ENCODE data around the gene GRID2. TPM values are rescaled to one million over a fixed set of nuclear protein-coding genes. Genes with fewer than 3 reads are reported as not detected.

The GRID2 gene
- total RNA-seq, 2 donors from 2014 or later = 27.3 to 40.4 TPM

DNA sequence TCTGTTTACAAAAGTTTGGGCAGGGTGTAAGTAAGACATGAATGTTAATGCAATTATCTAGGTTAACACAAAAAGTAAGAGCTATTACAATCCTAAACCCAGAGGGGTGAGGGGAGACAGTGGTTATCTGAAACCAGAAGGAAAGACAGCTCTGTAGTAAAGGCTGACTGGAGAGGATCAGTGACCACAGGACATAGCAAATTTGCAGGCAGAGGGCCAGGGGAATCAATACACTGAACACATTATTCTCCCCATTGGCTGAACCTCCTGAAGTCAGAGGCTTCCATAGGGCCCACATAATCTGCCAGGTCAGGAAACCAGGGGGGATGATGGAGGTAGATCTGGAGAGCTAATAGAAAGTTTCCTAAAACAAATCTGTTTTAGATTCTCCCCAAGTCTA, 835.4 kb downstream of the GRID2 start:
- no peaks in the 10 kb centered on the region for H3K27me3 Mint-ChIP-seq (ENCODE audit: insufficient read depth)
- no peak overlapping the region for H3K4me3 Mint-ChIP-seq
- no peaks in the 10 kb centered on the region for H3K9me3 Mint-ChIP-seq
- H3K27ac Mint-ChIP-seq = no peak overlapping the region
- Histone ChIP-seq H3K9ac (ENCODE audit: extremely low read depth, low read length, poor library complexity, severe bottlenecking) (no peak overlapping the region), H3K4me1 (ENCODE audit: control insufficient read depth, insufficient read depth, low read length) (no peaks in the 10 kb centered on the region), H3K36me3 (ENCODE audit: control insufficient read depth, insufficient read depth, low read length) (no peaks in the 10 kb centered on the region), H3K9me3 (ENCODE audit: control insufficient read depth, low read length) (no peaks in the 10 kb centered on the region), H3K27ac (ENCODE audit: low read depth, low read length) (no peak overlapping the region), H3K4me3 (ENCODE audit: low read length) (no peak overlapping the region), H3K27me3 (ENCODE audit: control insufficient read depth, insufficient read depth, low read length, poor library complexity, severe bottlenecking) (no peaks in the 10 kb centered on the region)
- no peaks in the 10 kb centered on the region for H3K36me3 Mint-ChIP-seq (ENCODE audit: low read depth)
- no peak for DNase-seq
- H3K4me1 Mint-ChIP-seq = peaks cover 14% of the 10 kb centered on the region
- TF ChIP-seq, protein P1, sequence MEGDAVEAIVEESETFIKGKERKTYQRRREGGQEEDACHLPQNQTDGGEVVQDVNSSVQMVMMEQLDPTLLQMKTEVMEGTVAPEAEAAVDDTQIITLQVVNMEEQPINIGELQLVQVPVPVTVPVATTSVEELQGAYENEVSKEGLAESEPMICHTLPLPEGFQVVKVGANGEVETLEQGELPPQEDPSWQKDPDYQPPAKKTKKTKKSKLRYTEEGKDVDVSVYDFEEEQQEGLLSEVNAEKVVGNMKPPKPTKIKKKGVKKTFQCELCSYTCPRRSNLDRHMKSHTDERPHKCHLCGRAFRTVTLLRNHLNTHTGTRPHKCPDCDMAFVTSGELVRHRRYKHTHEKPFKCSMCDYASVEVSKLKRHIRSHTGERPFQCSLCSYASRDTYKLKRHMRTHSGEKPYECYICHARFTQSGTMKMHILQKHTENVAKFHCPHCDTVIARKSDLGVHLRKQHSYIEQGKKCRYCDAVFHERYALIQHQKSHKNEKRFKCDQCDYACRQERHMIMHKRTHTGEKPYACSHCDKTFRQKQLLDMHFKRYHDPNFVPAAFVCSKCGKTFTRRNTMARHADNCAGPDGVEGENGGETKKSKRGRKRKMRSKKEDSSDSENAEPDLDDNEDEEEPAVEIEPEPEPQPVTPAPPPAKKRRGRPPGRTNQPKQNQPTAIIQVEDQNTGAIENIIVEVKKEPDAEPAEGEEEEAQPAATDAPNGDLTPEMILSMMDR (conservative IDR thresholded peaks at IDR 0.05) = no peak

DNA sequence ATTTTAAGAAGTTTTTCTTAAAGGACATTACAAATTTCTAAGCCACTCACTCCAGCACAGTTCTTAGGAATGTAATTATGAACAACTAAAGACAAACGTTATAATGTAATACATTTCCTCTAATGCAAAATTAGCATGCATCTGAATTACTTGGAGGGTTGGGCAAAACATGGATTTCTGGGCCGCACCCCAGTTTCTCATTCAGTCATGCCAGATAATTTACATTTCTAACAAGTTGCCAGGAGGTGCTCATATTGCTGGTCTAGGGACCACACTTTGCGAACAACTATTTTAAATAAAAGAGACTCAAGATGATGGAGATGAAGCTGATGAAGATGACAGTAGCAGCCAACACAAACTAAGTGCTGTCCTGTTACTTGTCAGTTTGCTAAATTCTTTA, 840.1 kb downstream of the GRID2 start:
- peaks cover 1% of the 10 kb centered on the region for H3K9me3 Mint-ChIP-seq
- DNase-seq = no peak
- H3K4me3 ChIP-seq (ENCODE audit: low read length) = no peak overlapping the region
- H3K4me1 ChIP-seq (ENCODE audit: control insufficient read depth, insufficient read depth, low read length) = no peaks in the 10 kb centered on the region
- TF ChIP-seq, protein P1 (conservative IDR thresholded peaks at IDR 0.05) = no peak
- H3K27me3 ChIP-seq (ENCODE audit: control insufficient read depth, insufficient read depth, low read length, poor library complexity, severe bottlenecking) = no peaks in the 10 kb centered on the region
- peaks cover 2% of the 10 kb centered on the region for H3K36me3 Mint-ChIP-seq (ENCODE audit: low read depth)
- H3K9me3 ChIP-seq (ENCODE audit: control insufficient read depth, low read length) = peaks cover under 1% of the 10 kb centered on the region
- 85 to 100% methylated on average over 1 to 3 of the region's 3 CpGs for WGBS, 2 experiments (ENCODE audit: insufficient coverage in 1 of 2, insufficient read length in 1 of 2)
- no peaks in the 10 kb centered on the region for H3K27me3 Mint-ChIP-seq (ENCODE audit: insufficient read depth)
- H3K4me3 Mint-ChIP-seq = no peak overlapping the region
- H3K9ac ChIP-seq (ENCODE audit: extremely low read depth, low read length, poor library complexity, severe bottlenecking) = no peak overlapping the region
- no peak overlapping the region for H3K27ac Mint-ChIP-seq
- H3K4me1 Mint-ChIP-seq = peaks cover 24% of the 10 kb centered on the region
- H3K36me3 ChIP-seq (ENCODE audit: control insufficient read depth, insufficient read depth, low read length) = no peaks in the 10 kb centered on the region
- H3K27ac ChIP-seq (ENCODE audit: low read depth, low read length) = no peak overlapping the region

DNA sequence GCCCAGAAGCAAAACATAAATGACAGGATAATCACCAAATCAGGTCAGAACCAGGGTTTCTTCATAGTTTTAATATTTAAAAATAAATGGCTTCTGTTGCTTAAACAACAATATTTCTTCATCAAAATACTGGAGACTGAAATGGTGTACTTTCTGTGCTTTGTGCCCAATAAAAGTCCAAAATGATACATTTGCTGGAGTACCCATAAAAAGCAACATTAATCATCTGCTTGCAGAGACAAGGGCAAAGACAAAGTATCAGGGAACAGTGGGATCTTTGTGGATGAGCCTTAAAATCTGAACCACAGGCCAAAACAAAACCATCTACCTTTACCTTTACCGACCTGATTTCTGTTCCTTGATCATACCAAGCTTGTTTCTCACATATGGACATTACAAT, 840.9 kb downstream of the GRID2 start:
- H3K36me3 ChIP-seq (ENCODE audit: control insufficient read depth, insufficient read depth, low read length) = no peaks in the 10 kb centered on the region
- Mint-ChIP-seq H3K36me3 (ENCODE audit: low read depth) (peaks cover 3% of the 10 kb centered on the region), H3K27me3 (ENCODE audit: insufficient read depth) (no peaks in the 10 kb centered on the region), H3K4me3 (no peak overlapping the region), H3K9me3 (peaks cover 4% of the 10 kb centered on the region), H3K27ac (peak overlapping the region; percentile 83), H3K4me1 (peaks cover 16% of the 10 kb centered on the region)
- whole genome bisulfite sequencing, 2 experiments (ENCODE audit: insufficient coverage in 1 of 2, insufficient read length in 1 of 2) = 75 to 76% methylated on average over 1 of the region's 1 CpG
- H3K9me3 ChIP-seq (ENCODE audit: control insufficient read depth, low read length) = peaks cover 4% of the 10 kb centered on the region
- no peak overlapping the region for H3K4me3 ChIP-seq (ENCODE audit: low read length)
- no peaks in the 10 kb centered on the region for H3K4me1 ChIP-seq (ENCODE audit: control insufficient read depth, insufficient read depth, low read length)
- no peak for DNase-seq
- no peak overlapping the region for H3K27ac ChIP-seq (ENCODE audit: low read depth, low read length)
- H3K9ac ChIP-seq (ENCODE audit: extremely low read depth, low read length, poor library complexity, severe bottlenecking) = no peak overlapping the region
- H3K27me3 ChIP-seq (ENCODE audit: control insufficient read depth, insufficient read depth, low read length, poor library complexity, severe bottlenecking) = no peaks in the 10 kb centered on the region
- TF ChIP-seq, protein P1 (conservative IDR thresholded peaks at IDR 0.05) = no peak
